Measurements from ENCODE around the gene POC5.

POC5 gene

DNA sequence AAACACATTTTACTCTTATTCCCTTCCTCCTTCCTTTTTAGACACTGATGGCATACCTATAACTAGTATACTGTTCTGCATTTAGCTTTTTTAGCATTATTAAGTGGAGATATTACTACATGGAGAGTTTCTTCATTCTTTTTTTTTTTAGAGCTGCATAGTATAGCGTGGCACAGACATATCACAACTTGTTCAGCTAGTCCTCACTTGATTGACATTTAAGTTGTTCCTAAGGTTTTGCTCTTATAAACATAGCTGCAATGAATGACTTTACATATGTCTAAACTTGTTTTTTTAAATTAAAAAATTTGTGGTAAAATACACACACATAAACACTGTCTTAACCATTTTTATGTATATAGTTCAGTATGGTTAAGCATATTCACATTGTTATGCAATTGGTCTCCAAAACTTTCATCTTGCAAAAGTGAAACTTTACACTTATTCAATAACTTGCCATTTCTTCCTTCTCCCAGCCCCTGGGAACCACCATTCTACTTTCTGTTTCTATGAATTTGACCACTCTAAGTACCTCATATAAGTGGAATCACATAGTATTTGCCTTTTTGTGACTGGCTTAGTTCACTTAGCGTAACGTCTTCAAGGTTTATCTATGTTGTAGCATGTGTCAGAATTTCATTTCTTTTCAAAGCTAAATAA lies 57.3 kb downstream of the POC5 start:
- no peak for DNase-seq (ENCODE audit: low spot score)

DNA sequence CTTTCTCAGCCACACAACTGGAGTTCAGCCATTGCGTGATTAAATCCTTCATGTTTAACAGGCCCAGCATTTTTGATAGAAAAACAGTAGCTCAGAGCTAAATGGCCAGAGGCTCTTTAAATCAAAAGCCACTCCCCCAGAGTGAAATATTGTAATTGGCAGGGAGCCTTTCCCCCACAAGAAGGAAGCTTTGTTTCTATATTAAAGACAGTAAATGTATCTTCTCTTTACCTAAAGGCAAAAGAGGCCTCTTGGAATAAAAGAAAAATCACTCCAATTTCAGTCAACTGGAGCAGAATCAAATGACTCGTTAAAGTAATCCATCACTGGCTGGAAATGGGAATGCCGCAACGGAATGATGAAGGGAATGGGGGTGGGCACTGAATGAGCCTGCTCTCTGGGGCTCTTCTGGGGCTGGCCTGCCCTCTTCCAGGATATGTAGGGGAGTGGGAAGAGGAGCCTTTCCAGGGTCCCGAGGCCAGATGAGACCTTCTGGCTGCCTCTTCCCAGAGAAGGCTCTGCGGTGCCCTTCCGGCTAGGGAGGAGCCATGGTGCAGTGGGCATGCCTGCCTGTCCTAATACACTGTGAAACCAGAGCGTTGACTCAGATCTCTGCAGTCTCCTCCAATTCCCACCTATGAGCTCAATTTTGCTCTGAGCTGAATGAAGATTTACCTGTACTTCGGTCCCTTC lies 60.8 kb downstream of the POC5 start:
- DNase-seq (ENCODE audit: low spot score) = peak; percentile 65

DNA sequence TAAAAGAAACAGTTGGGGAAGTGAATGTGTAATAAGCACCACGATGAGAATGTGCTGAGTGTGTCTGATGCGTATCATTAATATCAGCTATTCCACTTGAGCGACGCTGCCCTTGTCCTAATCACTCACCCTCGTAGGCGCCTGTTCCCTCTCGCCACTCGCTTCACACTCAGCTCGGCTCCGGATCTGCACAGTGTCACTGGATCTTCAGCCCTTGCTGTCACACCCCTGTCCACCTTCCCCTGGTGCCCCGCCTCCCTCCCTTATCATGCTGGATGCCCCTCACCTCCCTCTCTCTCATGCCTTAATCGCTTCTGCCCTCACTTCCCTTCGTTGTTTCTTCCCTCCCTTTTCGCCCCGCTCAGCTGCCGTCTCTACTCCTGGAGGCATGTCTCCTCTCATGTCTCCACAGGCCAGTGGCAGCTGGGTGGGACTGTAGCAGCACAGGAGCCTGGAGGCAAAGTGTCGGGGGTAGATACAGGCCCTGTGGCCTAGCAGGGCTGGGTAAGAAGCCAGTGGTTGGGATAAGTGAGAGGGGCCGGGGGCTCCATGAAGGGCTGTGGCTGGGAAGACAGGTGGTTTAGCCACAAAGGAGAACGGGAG lies 62.4 kb downstream of the POC5 start:
- DNase-seq (ENCODE audit: low spot score) = no peak

DNA sequence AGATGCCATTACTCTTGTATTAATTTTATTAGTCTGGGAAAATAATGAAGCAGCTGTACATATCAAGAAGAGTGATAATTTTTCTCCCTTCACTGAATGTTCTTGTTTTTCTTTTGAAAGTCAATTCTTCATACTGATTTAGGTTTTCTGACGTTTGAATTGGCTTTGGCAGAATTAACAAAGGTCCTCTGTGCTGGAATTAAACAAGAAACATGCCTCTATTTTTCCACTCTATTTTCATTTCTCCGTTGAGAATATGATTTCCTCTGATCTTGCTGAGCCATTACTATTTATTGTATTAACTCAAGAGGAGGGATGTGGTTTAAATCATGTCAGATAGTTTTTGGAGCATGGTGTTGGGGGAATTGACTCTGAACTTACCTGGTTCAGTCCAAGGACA lies 63.7 kb downstream of the POC5 start:
- no peak for DNase-seq (ENCODE audit: low spot score)

DNA sequence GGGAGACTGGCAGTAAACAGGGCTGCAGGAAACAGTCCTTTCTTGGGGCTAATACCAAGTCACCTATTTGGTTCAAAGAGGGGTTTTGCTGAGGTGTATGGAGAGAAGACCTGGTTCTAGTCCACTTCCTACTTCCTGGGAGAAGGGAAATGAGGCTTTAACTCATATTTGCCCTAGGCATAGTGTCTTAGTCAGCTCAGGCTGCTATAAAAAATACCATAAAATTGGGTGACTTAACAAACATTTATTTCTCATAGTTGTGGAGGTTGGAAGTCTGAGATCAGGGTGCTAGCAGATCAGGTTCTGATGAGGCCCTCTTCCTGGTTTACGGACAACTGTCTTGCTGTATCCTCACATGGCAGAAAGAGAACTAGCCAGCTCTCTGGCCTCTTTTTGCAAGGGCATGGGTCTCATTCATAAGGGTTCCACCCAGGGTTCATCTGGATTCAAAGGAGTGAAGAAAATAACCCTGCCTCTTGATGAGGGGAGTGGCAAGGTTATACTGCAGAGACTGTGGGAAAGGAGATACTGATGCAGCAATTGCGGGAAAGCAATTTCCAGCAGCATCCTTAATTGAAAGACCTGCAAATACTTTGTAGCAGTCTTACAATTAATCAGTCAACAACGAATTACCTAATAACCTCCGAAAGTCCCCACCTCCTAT lies 65.5 kb downstream of the POC5 start:
- no peak for DNase-seq (ENCODE audit: low spot score)

DNA sequence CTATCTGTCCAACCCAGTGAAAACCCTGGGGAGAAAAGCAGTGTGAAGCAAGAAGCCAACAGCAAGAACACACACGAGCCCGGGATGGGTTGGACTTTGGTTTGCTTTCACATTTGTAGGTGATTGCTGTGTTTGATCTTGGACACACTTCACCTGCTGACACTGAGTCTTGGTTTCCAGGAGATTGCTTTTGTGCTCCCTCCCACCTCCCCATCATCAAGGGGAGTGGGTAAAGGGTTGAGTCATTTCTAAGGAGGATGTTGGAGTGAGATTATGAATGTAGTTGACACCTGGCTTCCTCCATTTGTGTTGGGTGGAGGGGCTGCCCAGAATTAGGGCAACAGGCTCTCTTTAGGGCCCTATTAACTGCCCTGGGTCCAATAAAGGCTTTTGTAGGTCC lies 68.5 kb downstream of the POC5 start:
- DNase-seq (ENCODE audit: low spot score) = no peak

DNA sequence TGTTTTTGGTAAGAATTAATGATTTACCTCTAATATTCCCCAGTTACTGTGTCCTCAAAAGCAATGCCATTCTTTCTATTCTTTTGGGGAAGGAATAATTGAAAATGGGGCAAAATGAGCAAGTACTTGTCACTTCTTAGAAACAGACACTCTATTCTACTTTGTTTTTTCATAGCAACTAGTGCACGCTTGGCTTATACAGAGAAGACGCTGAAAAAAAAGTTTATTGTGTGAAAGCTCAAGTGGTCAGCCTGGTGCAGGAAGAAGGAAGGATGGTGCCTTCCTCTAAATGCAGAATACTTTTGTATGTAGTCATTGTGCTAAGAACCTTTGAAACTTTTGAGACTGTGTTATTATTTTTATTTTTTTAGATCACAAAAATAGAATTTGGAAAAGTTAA lies 76.4 kb downstream of the POC5 start:
- DNase-seq (ENCODE audit: low spot score) = no peak

DNA sequence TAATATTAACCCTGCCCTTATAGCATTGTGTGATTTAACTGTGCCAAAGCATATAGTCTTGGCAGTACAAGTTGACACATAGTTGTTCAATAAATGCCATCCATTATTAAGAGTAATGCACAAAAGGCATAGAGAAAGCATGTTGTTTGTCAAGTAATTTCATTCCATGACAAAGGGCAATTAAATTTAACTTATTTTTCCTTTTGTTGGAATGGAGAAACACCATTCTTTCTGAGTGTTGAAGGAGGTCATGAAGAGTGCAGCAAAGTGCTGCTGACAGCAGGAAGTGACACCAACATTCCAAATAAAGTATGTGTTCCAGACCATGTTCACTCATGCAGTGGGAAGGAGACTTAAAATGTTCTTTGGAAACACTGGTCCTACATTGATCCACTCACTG lies 76.8 kb downstream of the POC5 start:
- no peak for DNase-seq (ENCODE audit: low spot score)

DNA sequence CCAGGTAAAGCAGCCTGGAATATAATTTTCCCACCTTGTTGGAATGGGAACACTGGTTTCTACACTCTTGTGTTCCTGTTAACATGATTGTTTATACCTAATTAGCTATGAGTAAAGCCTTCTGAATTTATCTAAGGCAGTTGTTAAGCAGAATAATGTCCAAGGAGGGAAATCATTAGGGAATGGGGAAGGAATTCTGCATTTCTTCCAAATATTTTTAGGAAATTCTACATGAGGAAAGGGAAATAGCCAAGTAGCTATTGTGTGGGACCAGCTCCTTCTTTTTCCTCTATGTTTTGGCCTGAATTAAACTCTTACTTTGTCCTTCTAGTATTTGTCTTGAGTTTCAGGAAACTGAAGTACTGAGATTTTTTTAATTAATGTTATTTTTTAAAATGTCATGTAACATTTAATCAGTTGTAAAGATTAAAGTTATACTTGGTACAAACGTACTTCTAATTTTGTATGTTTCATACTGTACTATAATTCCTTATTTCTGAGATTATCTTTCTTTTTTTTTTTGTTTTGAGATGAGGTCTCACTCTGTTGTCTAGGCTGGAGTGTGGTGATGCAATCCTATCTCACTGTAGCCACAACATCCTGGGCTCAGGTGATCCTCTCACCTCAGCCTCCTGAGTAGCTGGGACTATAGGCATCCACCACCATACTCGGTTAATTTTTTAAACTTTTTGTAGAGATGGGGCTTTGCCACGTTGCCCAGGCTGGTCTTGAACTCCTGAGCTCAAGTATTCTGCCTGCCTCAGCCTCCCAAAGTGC lies 77.5 kb downstream of the POC5 start:
- DNase-seq (ENCODE audit: low spot score) = no peak

DNA sequence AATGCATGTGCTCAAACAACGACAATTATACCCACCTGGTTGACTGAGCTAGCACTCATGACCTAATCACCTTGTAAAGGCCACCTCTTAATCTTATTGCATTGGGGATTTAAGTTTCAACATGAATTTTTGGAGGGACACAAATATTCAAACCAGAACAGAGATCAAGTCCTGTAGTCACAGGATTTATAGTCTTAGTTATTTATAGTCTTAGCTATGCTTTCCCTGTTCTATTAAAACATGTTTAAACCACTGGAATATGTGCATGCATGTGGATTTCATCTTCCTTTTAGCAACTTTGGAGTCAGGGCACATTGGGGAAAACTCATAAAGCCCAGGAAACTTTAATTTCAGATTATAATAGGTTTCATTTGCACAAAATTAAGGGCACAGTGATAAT lies 79.3 kb downstream of the POC5 start:
- DNase-seq (ENCODE audit: low spot score) = no peak

DNA sequence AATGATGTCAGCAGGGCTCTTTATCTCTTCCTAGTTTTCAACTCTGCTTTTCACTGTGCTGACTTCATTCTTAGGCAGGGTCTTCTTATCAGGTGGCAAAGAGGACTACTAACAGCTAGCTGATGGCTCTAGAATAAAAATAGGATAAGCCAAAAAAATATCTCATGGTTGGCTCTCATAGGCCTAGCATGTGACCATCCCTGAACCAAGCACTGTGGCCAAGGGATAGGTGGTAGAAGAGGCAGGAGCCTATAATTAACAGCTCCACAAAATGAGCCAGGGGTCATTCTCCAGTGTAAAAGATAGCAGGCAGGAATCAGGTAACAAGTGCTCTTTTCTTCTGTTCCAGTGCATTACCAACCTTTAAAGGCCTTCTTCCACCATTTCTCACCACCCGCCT lies 84.9 kb downstream of the POC5 start:
- no peak for DNase-seq (ENCODE audit: low spot score)

DNA sequence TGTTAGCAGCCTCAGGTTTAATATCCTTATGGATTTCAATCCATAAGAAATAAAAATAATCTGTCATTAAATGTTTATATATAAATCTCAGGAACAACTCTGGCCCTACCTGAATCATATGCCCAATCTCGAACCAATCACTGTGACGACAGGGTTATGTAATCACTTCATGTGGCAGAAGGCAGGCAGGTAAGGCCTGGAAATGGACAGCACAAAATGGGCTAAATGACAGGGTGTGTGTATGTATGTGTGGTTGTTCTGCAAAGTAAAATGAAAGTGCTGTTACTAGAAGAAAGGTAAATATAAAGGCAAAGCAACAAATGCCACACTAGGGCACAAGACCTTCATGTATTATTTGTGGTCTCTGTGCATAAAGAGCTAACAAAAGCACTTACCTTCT lies 86.4 kb downstream of the POC5 start:
- DNase-seq (ENCODE audit: low spot score) = no peak

DNA sequence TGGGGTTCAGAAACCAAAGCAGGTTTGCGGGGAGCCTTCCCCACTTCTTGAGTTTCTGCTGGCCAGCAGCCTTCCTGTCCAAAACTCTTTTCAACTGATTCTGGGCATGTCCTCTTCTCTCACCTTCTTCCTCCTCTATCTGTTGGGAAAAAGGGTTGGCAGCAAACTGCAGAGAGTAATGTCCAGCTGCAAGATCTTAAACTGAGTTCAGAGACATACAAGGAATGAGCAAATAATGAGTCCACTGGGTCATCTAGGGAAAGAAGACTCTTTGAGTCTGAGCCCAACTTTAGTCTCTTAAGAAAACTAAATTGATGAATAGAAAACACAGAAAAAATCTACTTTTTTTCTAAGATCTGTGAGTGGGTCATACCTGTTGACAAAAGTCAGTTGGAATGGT lies 89.4 kb downstream of the POC5 start:
- DNase-seq (ENCODE audit: low spot score) = no peak

DNA sequence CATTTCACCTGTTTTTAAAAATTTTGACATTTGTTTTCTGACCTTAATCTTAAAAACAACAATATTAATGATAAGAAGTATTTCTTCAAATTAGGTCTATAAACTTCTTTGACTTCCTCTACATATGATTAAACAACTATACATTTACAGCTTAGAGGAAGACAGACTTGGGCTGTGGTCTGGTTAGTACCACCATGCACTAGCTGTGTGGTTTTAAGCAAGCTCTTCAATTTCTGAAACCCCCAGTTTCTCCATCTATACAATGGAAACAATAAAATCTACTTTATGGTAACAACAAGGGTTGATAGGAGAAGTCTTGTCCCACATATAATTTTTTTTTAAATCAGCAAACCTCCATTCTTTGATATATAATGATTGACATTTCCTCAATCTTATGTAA lies 90.3 kb downstream of the POC5 start:
- DNase-seq (ENCODE audit: low spot score) = no peak
